Loucy (cell line): ENCODE measurements around the gene CADM2.

ENCODE experiments used
- H2AFZ ChIP-seq: fragments of 200-600 bp; sonication (generic); 2 replicates; pipeline ENCODE4 v1.6.0; 2016; ENCODE audit warnings: antibody characterized with exemption, mild to moderate bottlenecking, low read length, moderate library complexity
- H3F3A ChIP-seq: fragments of 200-600 bp; 2 replicates; pipeline ENCODE4 v1.6.0; 2016; ENCODE audit warnings: antibody characterized with exemption, low read depth, mild to moderate bottlenecking
- H3K27me3 ChIP-seq: fragments of 200-600 bp; sonication (generic); 2 replicates; pipeline ENCODE4 v1.6.1; 2014; ENCODE audit warnings: low read length, mild to moderate bottlenecking; ENCODE audit not compliant: insufficient read depth, poor library complexity, severe bottlenecking
- H3K36me3 ChIP-seq: fragments of 200-600 bp; sonication (generic); 2 replicates; pipeline ENCODE4 v1.6.1; 2016; ENCODE audit warnings: low read length; ENCODE audit not compliant: insufficient read depth
- H3K4me1 ChIP-seq: fragments of 200-600 bp; sonication (generic); 2 replicates; pipeline ENCODE4 v1.5.1; 2014; ENCODE audit warnings: low read length, mild to moderate bottlenecking; ENCODE audit not compliant: insufficient read depth, poor library complexity, severe bottlenecking
- H3K4me2 ChIP-seq: fragments of 200-600 bp; sonication (generic); 2 replicates; pipeline ENCODE4 v1.6.0; 2014; ENCODE audit warnings: antibody characterized with exemption, low read length, low read depth, mild to moderate bottlenecking; ENCODE audit not compliant: poor library complexity, severe bottlenecking
- H3K4me3 ChIP-seq: fragments of 200-600 bp; sonication (generic); 2 replicates; pipeline ENCODE4 v1.5.1; 2014; ENCODE audit warnings: low read length, mild to moderate bottlenecking, mixed read lengths; ENCODE audit not compliant: poor library complexity, severe bottlenecking
- H3K79me2 ChIP-seq: fragments of 200-600 bp; sonication (generic); 2 replicates; pipeline ENCODE4 v1.6.1; 2014; ENCODE audit warnings: low read length; ENCODE audit not compliant: insufficient read depth
- H3K9ac ChIP-seq: fragments of 200-600 bp; sonication (generic); 2 replicates; pipeline ENCODE4 v1.6.0; 2014; ENCODE audit warnings: mild to moderate bottlenecking, low read depth, low read length, moderate library complexity; ENCODE audit not compliant: poor library complexity, severe bottlenecking
- H3K9me2 ChIP-seq: fragments of 200-600 bp; sonication (generic); replicated peaks from 2 replicates; pipeline ENCODE4 v1.6.1; 2016; ENCODE audit warnings: low read depth, low read length, mixed read lengths
- H3K9me3 ChIP-seq: fragments of 200-600 bp; sonication (generic); 2 replicates; pipeline ENCODE4 v1.6.1; 2014; ENCODE audit warnings: mild to moderate bottlenecking, antibody characterized with exemption, low read length, low read depth; ENCODE audit not compliant: insufficient read depth
- H4K20me1 ChIP-seq: fragments of 200-600 bp; sonication (generic); 2 replicates; pipeline ENCODE4 v1.6.0; 2014; ENCODE audit warnings: antibody characterized with exemption, low read length, mild to moderate bottlenecking; ENCODE audit not compliant: insufficient read depth, poor library complexity, severe bottlenecking
- CTCF ChIP-seq: fragments of 200-600 bp; sonication (generic); conservative IDR thresholded peaks from 2 replicates; pipeline ENCODE4 v1.5.1; 2014; ENCODE audit warnings: mild to moderate bottlenecking, antibody characterized with exemption, low read length
- EZH2phosphoT487 ChIP-seq: fragments of 200-600 bp; IDR thresholded peaks from 2 replicates; pipeline ENCODE4 v1.6.1; 2018; ENCODE audit warnings: antibody characterized with exemption, mild to moderate bottlenecking, moderate library complexity, borderline replicate concordance

Gene CADM2

DNA sequence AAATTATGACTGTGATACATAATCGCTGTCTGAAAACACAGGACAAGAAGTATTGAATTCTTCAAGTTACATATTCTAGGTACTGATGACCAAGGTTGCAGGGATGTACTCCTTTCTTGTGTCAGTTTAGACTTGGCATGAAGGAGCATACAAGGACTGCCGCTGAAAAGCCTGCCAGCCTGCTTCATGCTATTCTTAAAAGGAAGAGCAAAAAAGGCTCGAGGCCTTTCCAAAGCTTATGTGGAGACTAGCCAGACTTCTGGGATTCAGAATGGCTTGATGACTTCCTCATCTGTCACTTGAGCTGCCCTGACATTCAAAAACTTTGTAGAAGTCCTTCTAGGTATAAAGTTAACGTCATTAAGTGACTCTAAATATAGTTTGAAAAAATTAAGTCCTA, 92.0 kb downstream of the CADM2 start:
- no peaks in the 10 kb centered on the region for H3K36me3 ChIP-seq
- TF ChIP-seq CTCF (no peak), EZH2phosphoT487 (no peak)
- H3K4me1 ChIP-seq = no peaks in the 10 kb centered on the region
- no peaks in the 10 kb centered on the region for H3K9me2 ChIP-seq
- H3K4me2 ChIP-seq = no peak overlapping the region
- no peaks in the 10 kb centered on the region for H3K9me3 ChIP-seq
- H3F3A ChIP-seq = no peaks in the 10 kb centered on the region
- no peak overlapping the region for H3K9ac ChIP-seq
- H3K4me3 ChIP-seq = no peak overlapping the region
- no peaks in the 10 kb centered on the region for H3K27me3 ChIP-seq
- H2AFZ ChIP-seq = no peak overlapping the region
- no peaks in the 10 kb centered on the region for H4K20me1 ChIP-seq
- H3K79me2 ChIP-seq = no peaks in the 10 kb centered on the region

GRCh38 chr3:85051786-85052185, 93.0 kb downstream of the CADM2 start:
- Histone ChIP-seq H3K9me2 (no peaks in the 10 kb centered on the region), H4K20me1 (no peaks in the 10 kb centered on the region), H2AFZ (no peak overlapping the region), H3K79me2 (no peaks in the 10 kb centered on the region), H3K9ac (no peak overlapping the region), H3K4me2 (no peak overlapping the region), H3K4me1 (no peaks in the 10 kb centered on the region), H3K9me3 (no peaks in the 10 kb centered on the region), H3K4me3 (no peak overlapping the region), H3K27me3 (no peaks in the 10 kb centered on the region), H3K36me3 (no peaks in the 10 kb centered on the region), H3F3A (no peaks in the 10 kb centered on the region)
- TF ChIP-seq EZH2phosphoT487 (no peak), CTCF (no peak)

- no peaks in the 10 kb centered on the region for H3K9me2 ChIP-seq
- H3K27me3 ChIP-seq = no peaks in the 10 kb centered on the region
- H3K9me3 ChIP-seq = no peaks in the 10 kb centered on the region
- no peak overlapping the region for H2AFZ ChIP-seq
- no peaks in the 10 kb centered on the region for H3F3A ChIP-seq
- no peak overlapping the region for H3K9ac ChIP-seq
- no peaks in the 10 kb centered on the region for H3K4me1 ChIP-seq
- H3K36me3 ChIP-seq = no peaks in the 10 kb centered on the region
- no peak overlapping the region for H3K4me3 ChIP-seq
- no peaks in the 10 kb centered on the region for H3K79me2 ChIP-seq
- TF ChIP-seq CTCF (no peak), EZH2phosphoT487 (no peak)
- no peak overlapping the region for H3K4me2 ChIP-seq
- H4K20me1 ChIP-seq = no peaks in the 10 kb centered on the region
Measured at GRCh38 chr3:85053626-85054025, 94.8 kb downstream of the CADM2 start.
